Naive thymus-derived CD8-positive, alpha-beta T cell (primary cell): ENCODE data around the gene ITGA1. TPM values are rescaled to one million over a fixed set of nuclear protein-coding genes. Genes with fewer than 3 reads are reported as not detected.
"Not testable (repeated sequence)": the region's sequence is repeated elsewhere in the genome, so short reads cannot be mapped to it uniquely, and the experiment has no call there.

Experiments
- ATAC-seq, 2 donors: fragments of 150-1000 bp; cut with Tn5 transposase in 1 of 2; sonication (Bioruptor Pico), chemical (Tn5 transposase) in 1 of 2; 1 replicate in 1 of 2; 2 replicates in 1 of 2; pipeline ENCODE4 v1.10.0; 2021; ENCODE audit warnings: mild to moderate bottlenecking in 2 of 2, moderate library complexity in 2 of 2
- POLR2A ChIA-PET: fragments of 350-600 bp; sonication (Branson Sonifier 250); formaldehyde crosslinking; loops from one replicate; lab custom pipeline; 2021; ENCODE audit warnings: antibody characterized with exemption; lab: Charles Lee
- DNase-seq, 10 donors: peaks; one replicate each; pipeline versions ENCODE4 v3.0.0 to v3.0.0-alpha.2; 2020 to 2022
- H3K27ac Mint-ChIP-seq, 10 donors: one replicate each; pipeline ENCODE4 v1.8.0; 2020 to 2022; ENCODE audit warnings: mild to moderate bottlenecking in 10 of 10, mixed read lengths in 10 of 10, moderate library complexity in 4 of 10, inconsistent platforms in 1 of 10
- H3K27me3 Mint-ChIP-seq, 5 donors: one replicate each; pipeline ENCODE4 v1.8.0; 2021 to 2022; ENCODE audit warnings: mixed read lengths in 5 of 5
- H3K36me3 Mint-ChIP-seq, 3 donors: one replicate each; pipeline ENCODE4 v1.8.0; 2020 to 2022; ENCODE audit warnings: mixed read lengths in 3 of 3, mild to moderate bottlenecking in 2 of 3, inconsistent platforms in 1 of 3
- H3K4me1 Mint-ChIP-seq, 4 donors: one replicate each; pipeline ENCODE4 v1.8.0; 2021 to 2022; ENCODE audit warnings: mixed read lengths in 4 of 4
- H3K4me3 Mint-ChIP-seq, 10 donors: one replicate each; pipeline ENCODE4 v1.8.0; 2020 to 2022; ENCODE audit warnings: mild to moderate bottlenecking in 10 of 10, mixed read lengths in 10 of 10, moderate library complexity in 6 of 10, inconsistent platforms in 1 of 10
- H3K9me3 Mint-ChIP-seq, 9 donors: one replicate each; pipeline ENCODE4 v1.8.0; 2020 to 2022; ENCODE audit warnings: mixed read lengths in 9 of 9, mild to moderate bottlenecking in 3 of 9, inconsistent platforms in 1 of 9, moderate library complexity in 1 of 9
- polyA plus RNA-seq, 3 donors: library from polyadenylated mRNA; unstranded; fragments of 300-500 nt; fragmentation: Illumina TruSeq; gene quantifications; one replicate each; pipeline ENCODE4 v1.2.3, GENCODE V29; 2021
- total RNA-seq, 8 experiments: library from RNA in 2 of 8; stranded (reverse) in 2 of 8; gene quantifications; one replicate each; pipeline ENCODE4 v1.2.3 and lab custom pipeline; 2021 to 2026

Gene ITGA1
- total and polyA plus RNA-seq, 5 experiments from 2014 or later, result 0.27 to 4.6 (median 1.1) TPM

GRCh38 chr5:52840277-52841050, 52.7 kb downstream of the ITGA1 start:
- H3K27me3 Mint-ChIP-seq, result no peaks in the 10 kb centered on the region
- DNase-seq (no peak), ATAC-seq (no peak)
- H3K27ac Mint-ChIP-seq, result peak overlapping the region in 2 of 10 donors; percentile 12 to 29
- no peaks in the 10 kb centered on the region for H3K9me3 Mint-ChIP-seq
- no peaks in the 10 kb centered on the region for H3K36me3 Mint-ChIP-seq
- H3K4me3 Mint-ChIP-seq, result no peak overlapping the region
- POLR2A ChIA-PET, result interaction anchor here (0.6 kb wide), 1 partner anchor 28 kb away, joined by 12 read pairs; no protein-coding TSS in a partner anchor
- peaks cover 0 to 5% (median 2%) of the 10 kb centered on the region in 4 donors for H3K4me1 Mint-ChIP-seq

DNA sequence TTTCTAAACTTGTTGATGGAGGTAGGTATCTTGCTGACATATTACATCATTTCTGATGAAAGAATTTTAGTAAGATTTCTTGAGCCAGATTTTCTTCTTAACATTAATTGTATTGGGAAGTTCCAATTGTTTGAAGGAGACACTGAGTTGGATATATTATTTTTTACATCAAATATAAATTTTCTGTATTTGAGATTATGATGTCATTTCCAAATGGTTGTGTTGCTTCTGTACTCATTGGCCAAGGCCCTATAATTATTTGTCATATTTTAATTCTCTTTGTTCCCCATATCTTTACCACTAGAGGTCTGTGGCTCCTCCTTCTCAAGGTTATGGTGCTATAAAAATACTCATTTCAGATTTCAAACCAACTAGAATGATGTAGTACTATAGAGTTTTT, 53.4 kb downstream of the ITGA1 start:
- DNase-seq, result no peak
- no peak for ATAC-seq
- no peaks in the 10 kb centered on the region for H3K27me3 Mint-ChIP-seq
- H3K9me3 Mint-ChIP-seq, result no peaks in the 10 kb centered on the region
- no peak overlapping the region for H3K4me3 Mint-ChIP-seq
- no peak overlapping the region for H3K27ac Mint-ChIP-seq
- H3K4me1 Mint-ChIP-seq, result peaks cover 0 to 7% (median 2%) of the 10 kb centered on the region in 4 donors
- POLR2A ChIA-PET, result no interaction called here
- peaks cover 0 to 2% (median 0%) of the 10 kb centered on the region in 3 donors for H3K36me3 Mint-ChIP-seq

- no peak overlapping the region for H3K27ac Mint-ChIP-seq
- H3K36me3 Mint-ChIP-seq, result peaks cover 0 to 2% (median 0%) of the 10 kb centered on the region in 3 donors
- no peaks in the 10 kb centered on the region for H3K27me3 Mint-ChIP-seq
- H3K9me3 Mint-ChIP-seq, result no peaks in the 10 kb centered on the region
- no peak overlapping the region for H3K4me3 Mint-ChIP-seq
- DNase-seq (no peak), ATAC-seq (no peak)
- POLR2A ChIA-PET, result interaction anchor here (0.6 kb wide), 1 partner anchor 9 kb away, joined by 5 read pairs; no protein-coding TSS in a partner anchor
- H3K4me1 Mint-ChIP-seq, result peaks cover 3 to 11% (median 8%) of the 10 kb centered on the region in 4 donors
These were observed 54.4 kb downstream of the ITGA1 start for GRCh38 chr5:52842111-52842510.

DNA sequence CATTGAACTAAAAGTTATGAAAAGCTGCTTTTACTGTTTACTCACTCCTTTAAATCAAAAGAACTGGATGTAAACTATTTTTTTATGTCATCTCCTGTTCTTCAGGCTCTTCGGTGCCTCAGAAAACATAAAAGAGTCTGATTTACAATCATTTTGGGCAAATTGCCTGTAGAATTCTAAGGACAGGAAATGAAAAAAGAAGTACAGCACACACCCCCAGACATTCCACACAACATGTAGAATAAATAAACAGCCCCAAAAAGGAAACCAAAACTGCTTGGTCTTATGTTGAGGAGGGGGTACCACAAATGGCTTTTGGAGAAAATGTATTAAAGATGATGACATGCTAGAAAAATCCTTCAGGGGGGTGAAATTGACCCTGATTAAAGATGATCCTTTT, 57.2 kb downstream of the ITGA1 start:
- ATAC-seq (no peak), DNase-seq (no peak)
- H3K9me3 Mint-ChIP-seq, result peaks cover 0 to 4% (median 0%) of the 10 kb centered on the region in 9 donors
- POLR2A ChIA-PET, result no interaction called here
- H3K36me3 Mint-ChIP-seq, result peaks cover 0 to 5% (median 2%) of the 10 kb centered on the region in 3 donors
- no peak overlapping the region for H3K4me3 Mint-ChIP-seq
- H3K27me3 Mint-ChIP-seq, result no peaks in the 10 kb centered on the region
- H3K27ac Mint-ChIP-seq, result no peak overlapping the region
- peaks cover 3 to 11% (median 8%) of the 10 kb centered on the region in 4 donors for H3K4me1 Mint-ChIP-seq

DNA sequence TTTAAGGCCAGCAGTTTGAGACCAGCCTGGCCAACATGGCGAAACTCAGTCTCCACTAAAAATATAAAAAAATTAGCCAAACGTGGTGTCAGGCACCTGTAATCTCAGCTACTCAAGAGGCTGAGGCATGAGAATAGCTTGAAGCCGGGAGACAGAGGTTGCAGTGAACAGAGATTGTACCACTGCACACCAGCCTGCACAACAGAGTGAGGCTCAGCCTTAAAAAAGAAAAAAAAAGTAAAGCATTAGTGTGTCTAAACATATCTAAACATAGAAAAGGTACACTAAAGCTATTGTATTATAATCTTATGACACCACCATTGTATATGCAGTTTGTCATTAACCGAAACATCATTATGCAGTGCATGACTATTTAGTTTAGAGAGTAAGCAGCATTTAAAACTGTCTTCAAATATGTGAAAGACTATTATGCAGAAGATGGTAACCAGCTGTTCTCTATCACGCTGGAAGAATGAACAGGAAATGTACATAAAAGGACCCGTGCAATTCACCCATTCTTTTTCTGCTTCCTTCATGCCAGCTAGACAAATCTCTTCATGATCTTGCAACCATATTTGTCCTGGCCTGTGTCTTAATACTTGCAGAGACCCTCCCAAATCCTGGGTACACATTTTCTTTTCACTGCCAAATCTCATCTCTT, 58.6 kb downstream of the ITGA1 start:
- POLR2A ChIA-PET, result no interaction called here
- ATAC-seq (no peak), DNase-seq (no peak)
- Mint-ChIP-seq H3K27ac (no peak overlapping the region), H3K4me1 (peaks cover 3 to 11% (median 8%) of the 10 kb centered on the region in 4 donors), H3K4me3 (no peak overlapping the region), H3K36me3 (peaks cover 0 to 5% (median 2%) of the 10 kb centered on the region in 3 donors), H3K27me3 (no peaks in the 10 kb centered on the region), H3K9me3 (peaks cover 0 to 4% (median 0%) of the 10 kb centered on the region in 9 donors)

DNA sequence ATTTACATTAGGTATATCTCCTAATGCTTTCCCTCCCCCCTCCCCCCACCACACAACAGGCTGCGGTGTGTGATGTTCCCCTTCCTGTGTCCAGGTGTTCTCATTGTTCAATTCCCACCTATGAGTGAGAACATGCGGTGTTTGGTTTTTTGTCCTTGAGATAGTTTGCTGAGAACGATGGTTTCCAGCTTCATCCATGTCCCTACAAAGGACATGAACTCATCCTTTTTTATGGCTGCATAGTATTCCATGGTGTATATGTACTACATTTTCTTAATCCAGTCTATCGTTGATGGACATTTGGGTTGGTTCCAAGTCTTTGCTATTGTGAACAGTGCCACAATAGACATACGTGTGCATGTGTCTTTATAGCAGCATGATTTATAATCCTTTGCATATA, 61.0 kb downstream of the ITGA1 start:
- H3K4me3 Mint-ChIP-seq, POLR2A ChIA-PET: not testable (repeated sequence)

GRCh38 chr5:52849544-52849943, 61.8 kb downstream of the ITGA1 start:
- Mint-ChIP-seq H3K27me3 (no peaks in the 10 kb centered on the region), H3K4me1 (peaks cover 3 to 11% (median 7%) of the 10 kb centered on the region in 4 donors), H3K9me3 (peaks cover 0 to 4% (median 0%) of the 10 kb centered on the region in 9 donors), H3K36me3 (peaks cover 0 to 5% (median 2%) of the 10 kb centered on the region in 3 donors), H3K27ac (no peak overlapping the region), H3K4me3 (no peak overlapping the region)
- DNase-seq (no peak), ATAC-seq (no peak)
- POLR2A ChIA-PET, result no interaction called here

More for the DNA sequence above, 61.0 kb downstream of the ITGA1 start:
- not testable (repeated sequence) for H3K9me3 Mint-ChIP-seq, ATAC-seq, H3K27ac Mint-ChIP-seq, H3K27me3 Mint-ChIP-seq, H3K36me3 Mint-ChIP-seq, DNase-seq
- peaks cover 3 to 11% (median 8%) of the 10 kb centered on the region in 4 donors for H3K4me1 Mint-ChIP-seq

- Mint-ChIP-seq H3K36me3 (peaks cover 0 to 5% (median 0%) of the 10 kb centered on the region in 3 donors), H3K4me3 (no peak overlapping the region), H3K4me1 (no peaks in the 10 kb centered on the region), H3K27me3 (no peaks in the 10 kb centered on the region), H3K27ac (no peak overlapping the region), H3K9me3 (peaks cover 0 to 4% (median 0%) of the 10 kb centered on the region in 9 donors)
- no peak for DNase-seq
- ATAC-seq, result no peak
- POLR2A ChIA-PET, result no interaction called here
These were observed 65.9 kb downstream of the ITGA1 start for GRCh38 chr5:52853650-52854049.

- Mint-ChIP-seq H3K36me3 (peaks cover 0 to 2% (median 0%) of the 10 kb centered on the region in 3 donors), H3K27me3 (no peaks in the 10 kb centered on the region), H3K9me3 (peaks cover 0 to 1% (median 0%) of the 10 kb centered on the region in 9 donors), H3K4me1 (no peaks in the 10 kb centered on the region), H3K4me3 (no peak overlapping the region), H3K27ac (no peak overlapping the region)
- POLR2A ChIA-PET, result no interaction called here
- no peak for DNase-seq
- no peak for ATAC-seq
These were observed 66.6 kb downstream of the ITGA1 start for GRCh38 chr5:52854301-52854700.

DNA sequence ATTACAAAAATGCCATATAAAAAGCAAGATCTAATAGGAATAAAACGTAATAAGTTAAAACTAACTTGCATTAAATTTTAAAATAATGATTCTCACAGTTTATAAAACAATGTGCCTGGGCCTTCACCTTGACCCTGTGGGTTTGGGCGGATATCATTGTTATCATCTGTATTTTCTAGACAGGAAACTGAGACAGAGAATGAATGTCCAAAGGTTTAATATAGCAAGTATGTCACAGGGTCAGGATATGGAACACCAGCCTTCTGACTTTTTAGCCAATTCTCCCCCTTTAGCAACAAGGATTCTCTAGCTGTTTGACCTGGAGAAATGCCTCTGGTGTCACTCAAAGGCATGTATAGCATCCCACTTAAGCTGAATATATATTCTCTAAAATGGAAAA, 67.2 kb downstream of the ITGA1 start:
- Mint-ChIP-seq H3K4me1 (no peaks in the 10 kb centered on the region), H3K36me3 (no peaks in the 10 kb centered on the region), H3K27ac (no peak overlapping the region), H3K9me3 (no peaks in the 10 kb centered on the region), H3K27me3 (no peaks in the 10 kb centered on the region), H3K4me3 (no peak overlapping the region)
- ATAC-seq (no peak), DNase-seq (no peak)
- POLR2A ChIA-PET, result interaction anchor here (0.5 kb wide), 1 partner anchor 54 kb away, joined by 3 read pairs; no protein-coding TSS in a partner anchor

- no peaks in the 10 kb centered on the region for H3K9me3 Mint-ChIP-seq
- ATAC-seq, result no peak
These were observed 68.8 kb downstream of the ITGA1 start for GRCh38 chr5:52856564-52856963.

GRCh38 chr5:52859628-52860027, 71.9 kb downstream of the ITGA1 start:
- Mint-ChIP-seq H3K4me1 (no peaks in the 10 kb centered on the region), H3K4me3 (no peak overlapping the region), H3K36me3 (no peaks in the 10 kb centered on the region), H3K27me3 (no peaks in the 10 kb centered on the region), H3K27ac (no peak overlapping the region), H3K9me3 (no peaks in the 10 kb centered on the region)
- no peak for DNase-seq
- POLR2A ChIA-PET, result no interaction called here
- ATAC-seq, result no peak

More at GRCh38 chr5:52856564-52856963, 68.8 kb downstream of the ITGA1 start:
- no peaks in the 10 kb centered on the region for H3K27me3 Mint-ChIP-seq
- no peak for DNase-seq
- no peaks in the 10 kb centered on the region for H3K4me1 Mint-ChIP-seq
- no peak overlapping the region for H3K27ac Mint-ChIP-seq
- H3K4me3 Mint-ChIP-seq, result no peak overlapping the region
- H3K36me3 Mint-ChIP-seq, result no peaks in the 10 kb centered on the region
- POLR2A ChIA-PET, result no interaction called here

GRCh38 chr5:52861368-52861767, 73.7 kb downstream of the ITGA1 start:
- Mint-ChIP-seq H3K4me3 (no peak overlapping the region), H3K27me3 (no peaks in the 10 kb centered on the region), H3K4me1 (no peaks in the 10 kb centered on the region), H3K9me3 (no peaks in the 10 kb centered on the region), H3K27ac (no peak overlapping the region), H3K36me3 (no peaks in the 10 kb centered on the region)
- DNase-seq (no peak), ATAC-seq (no peak)
- POLR2A ChIA-PET, result no interaction called here
